Stimulated activated CD4-positive, alpha-beta T cell treated with anti-CD3 and anti-CD28 coated beads, Interleukin-12 subunit alpha, Interleukin-12 subunit beta, amount 100 ng/mL, for 48 hours (primary cell): ENCODE data around the gene TMCO2.

Experiments used
- DNase-seq, 3 donors: peaks; one replicate each; pipeline ENCODE4 v3.0.0-alpha.2; 2020; ENCODE audit warnings: low read depth in 2 of 3, low spot score in 1 of 3

TMCO2 gene

DNA sequence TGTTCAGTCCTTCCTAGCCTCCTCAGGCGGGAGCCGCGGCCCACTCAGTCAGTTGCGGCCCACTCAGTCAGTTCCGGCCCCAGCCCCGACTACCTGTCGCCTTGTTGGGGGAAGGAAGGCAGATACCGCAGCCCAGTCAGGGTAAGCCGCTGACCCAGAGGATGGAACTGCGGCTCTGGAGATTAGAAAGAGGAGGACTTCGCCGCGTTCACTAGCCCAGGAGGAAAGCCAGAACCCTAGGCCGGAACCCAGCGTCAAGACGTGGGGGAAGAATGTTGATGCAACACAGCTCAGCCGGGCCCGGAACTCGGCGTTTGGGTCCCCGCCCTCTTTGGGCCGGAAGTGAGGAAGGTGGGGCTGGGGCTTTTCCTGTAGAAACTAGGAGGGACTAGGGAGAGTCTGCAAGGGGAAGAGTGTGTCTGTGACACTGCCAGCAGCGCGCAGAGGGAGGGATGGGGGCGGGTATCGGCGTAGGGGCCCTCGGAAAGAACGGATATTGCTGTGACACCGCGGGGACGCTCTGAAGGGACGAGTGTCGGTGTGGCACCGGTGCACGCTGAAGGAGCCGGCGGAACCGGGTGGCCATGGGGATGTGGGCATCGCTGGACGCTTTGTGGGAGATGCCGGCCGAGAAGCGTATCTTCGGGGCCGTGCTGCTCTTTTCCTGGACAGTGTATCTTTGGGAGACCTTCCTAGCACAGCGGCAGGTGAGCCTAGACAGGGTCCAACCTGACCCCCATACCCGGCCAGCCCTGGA lies 10.1 kb downstream of the TMCO2 start, which contains the start of gene ZMPSTE24:
ZMPSTE24 (plus strand) TSS at position 549 of the 757 bp plus-strand sequence; CDS start at position 585, 36 bp downstream.
- DNase-seq = peak; percentile 93 to 97 (median 95)

DNA sequence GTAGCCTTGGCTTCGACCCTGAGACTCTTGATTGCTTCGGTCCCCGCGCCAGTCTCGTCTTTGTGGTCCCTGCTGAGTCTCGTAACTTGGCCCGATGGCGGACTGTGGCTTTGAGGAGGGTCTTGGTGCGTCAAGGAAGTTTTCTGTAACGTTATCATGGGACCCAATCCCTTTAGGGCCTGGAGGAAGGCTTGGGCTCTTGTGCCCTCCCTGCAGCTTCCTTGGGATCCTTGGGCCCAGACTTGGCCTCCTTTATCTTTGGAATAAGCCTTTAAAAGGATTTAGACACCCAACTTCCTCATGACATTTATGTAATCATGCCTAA lies 10.7 kb downstream of the TMCO2 start:
- no peak for DNase-seq

DNA sequence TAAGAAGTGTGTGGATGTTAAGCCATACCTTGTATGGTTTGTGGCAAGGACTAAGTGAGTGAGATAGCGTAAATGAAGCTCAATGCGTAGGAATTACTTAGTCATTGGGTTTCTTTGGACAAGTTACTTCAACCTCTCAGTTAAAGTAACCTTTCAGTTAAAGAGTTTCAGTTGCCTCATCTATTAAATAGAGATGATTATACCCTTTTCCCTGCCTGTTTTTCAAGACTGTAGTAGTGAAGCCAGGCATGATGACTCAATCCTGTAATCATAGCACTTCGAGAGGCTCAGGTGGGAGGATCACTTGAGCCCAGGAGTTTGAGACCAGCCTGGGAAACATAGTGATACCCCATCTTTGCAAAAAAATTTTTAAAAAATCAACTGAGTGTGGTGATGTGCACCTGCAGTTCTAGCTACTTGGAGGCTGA lies 16.6 kb downstream of the TMCO2 start:
- peak in 1 of 3 donors; percentile 22 for DNase-seq

DNA sequence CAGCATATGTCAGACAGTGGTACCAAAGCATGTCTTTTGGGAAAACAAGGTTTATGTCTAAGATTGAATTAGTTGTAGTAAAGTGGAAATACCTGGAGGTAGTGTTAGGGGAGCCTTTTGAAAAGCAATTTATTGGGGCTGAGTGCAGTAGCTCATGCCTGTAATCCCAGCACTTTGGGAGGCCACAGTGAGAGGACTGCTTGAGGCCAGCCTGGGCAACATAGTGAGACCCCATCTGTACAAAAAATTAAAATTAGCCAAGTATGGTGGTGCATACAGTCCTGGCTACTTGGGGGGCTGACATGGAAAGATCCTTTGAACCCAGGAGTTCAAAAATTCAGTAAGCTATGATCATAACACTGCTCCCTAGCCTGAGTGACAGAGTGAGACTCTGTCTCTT lies 17.6 kb downstream of the TMCO2 start:
- no peak for DNase-seq

DNA sequence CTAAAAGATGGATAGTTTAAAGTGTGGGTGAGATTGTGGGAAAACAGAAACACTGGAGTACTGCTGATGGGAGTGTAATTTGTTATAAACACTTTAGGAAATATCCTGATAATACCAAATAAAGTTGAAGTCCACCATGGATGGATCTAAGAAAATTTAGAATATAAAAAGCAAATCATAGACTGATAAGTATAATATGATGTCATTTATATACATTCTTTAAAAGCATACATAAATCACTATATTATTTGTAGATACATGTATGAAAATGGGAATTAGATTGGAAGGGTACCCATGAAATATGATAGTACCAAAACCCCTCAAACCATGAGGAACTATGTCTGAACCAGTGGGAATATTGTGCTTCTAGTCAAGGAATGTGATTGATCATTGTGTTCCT lies 18.2 kb downstream of the TMCO2 start:
- no peak for DNase-seq

DNA sequence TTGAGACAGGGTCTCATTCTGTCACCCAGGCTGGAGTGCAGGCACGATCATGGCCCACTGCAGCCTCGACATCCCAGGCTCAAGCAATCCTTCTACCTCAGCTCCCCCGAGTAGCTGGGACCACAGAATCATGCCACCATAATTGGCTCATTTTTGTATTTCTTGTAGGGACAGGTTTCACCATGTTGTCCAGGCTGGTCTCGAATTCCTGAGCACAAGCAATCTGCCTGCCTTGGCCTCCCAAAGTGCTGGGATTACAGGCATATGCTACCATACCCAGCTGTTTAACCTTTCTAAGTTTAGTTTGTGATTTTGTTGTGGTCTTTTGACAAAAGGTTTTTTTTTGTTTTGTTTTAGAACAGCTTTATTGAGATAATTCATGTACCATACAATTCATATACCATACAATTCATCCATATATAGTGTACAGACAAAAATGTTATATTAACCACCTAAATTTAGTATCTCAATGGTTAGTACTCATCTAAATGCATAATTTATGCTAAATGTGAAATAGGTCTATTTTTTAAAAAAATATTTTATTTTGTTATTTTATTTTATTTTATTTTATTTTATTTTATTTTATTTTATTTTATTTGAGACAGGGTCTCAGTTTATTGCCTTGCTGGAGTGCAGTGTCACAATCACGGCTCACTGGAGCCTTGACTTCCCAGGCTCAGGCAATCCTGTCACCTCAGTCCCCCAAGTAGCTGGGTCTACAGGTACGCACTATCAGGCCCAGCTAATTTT lies 19.2 kb downstream of the TMCO2 start:
- DNase-seq = no peak

DNA sequence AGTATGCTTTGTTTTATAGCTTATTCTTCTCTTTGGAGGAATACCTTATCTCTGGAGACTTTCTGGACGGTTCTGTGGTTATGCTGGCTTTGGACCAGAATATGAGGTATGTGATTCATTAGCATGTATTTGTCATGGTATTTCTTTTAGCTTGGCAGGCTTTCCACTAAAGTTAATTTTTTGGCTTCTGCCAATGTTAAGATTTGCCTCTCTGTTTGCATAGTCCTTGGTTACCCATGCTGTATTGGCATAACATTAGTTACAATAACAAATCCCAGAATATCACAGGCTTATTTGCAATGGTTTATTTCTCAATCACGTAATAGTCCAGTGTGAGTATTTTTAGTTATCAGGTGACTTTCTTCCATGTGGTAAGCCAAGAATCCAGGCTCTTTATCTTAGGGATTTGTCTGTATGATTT lies 20.0 kb downstream of the TMCO2 start:
- no peak for DNase-seq

DNA sequence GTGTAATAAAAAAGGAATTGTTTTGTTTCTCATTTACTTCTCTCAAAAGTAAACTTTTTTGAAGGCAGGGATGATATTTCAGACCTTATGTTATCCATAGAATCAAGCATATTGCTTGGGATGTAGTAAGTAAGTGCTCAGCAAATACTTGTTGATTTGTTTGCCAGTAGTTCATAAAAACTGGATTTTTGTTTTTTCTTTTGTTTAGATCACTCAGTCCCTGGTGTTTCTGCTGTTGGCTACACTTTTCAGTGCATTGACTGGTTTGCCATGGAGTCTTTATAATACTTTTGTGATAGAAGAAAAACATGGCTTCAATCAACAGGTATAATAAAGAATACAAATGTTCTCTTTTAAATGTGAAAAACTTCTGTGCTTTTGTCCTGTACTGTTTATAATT lies 20.5 kb downstream of the TMCO2 start:
- no peak for DNase-seq

DNA sequence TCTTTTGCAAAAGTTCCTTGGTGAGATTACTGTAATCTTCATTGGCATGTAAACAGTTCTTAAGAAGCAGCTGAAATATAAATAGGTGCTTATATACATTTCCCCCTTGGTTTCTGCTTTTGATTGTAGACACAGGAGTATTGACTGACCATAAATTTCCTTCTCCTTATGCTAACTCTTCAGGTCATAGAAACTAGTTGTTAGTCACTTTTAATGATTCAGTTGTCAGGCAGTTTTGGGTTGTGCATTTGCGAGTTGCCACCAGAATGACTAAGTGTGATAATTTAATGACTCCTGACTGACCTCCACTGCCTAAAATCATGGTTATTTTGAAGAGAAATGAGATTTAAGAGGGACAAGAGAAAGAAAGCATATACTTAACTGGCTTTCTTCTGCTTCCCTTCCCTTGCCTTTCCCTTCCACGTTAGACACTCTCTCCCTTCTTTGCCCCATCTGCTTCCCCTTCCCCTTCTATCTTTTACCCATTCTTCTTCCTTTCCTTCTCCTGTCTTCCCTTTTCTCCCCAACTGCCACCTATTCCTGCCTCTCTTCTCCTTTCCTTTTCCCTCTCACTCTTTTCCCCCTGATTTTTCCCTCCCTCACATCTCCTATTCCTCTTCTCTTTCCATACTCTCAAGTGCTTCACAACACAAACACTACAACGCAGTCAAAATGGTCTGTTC lies 22.6 kb downstream of the TMCO2 start:
- peak in 1 of 3 donors; percentile 12 for DNase-seq

DNA sequence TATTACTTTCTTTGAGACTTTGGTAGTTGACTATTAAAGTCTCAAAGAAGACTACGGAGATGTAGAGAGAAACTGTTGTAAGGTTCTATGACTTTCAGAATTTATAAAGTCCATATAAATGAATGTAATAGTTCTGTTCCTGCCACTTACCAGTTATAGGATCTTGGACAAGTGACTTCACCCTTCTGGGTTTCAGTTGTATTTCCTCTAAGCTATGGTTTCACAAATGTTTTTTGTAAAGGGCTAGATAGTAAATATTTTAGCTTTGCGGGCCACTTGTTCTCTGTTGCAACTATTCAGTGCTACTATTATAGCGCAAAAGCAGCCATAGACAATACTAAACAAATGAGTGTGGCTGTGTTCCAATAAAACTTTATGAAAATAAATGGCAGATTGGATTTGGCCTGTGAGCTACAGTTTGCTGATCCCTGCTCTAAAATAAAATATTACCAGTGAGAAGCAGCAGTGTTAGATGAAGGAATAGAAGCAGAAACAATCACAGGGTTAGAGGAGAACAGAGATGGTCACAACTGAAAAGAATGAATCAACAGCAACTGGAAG lies 25.0 kb downstream of the TMCO2 start:
- no peak for DNase-seq

DNA sequence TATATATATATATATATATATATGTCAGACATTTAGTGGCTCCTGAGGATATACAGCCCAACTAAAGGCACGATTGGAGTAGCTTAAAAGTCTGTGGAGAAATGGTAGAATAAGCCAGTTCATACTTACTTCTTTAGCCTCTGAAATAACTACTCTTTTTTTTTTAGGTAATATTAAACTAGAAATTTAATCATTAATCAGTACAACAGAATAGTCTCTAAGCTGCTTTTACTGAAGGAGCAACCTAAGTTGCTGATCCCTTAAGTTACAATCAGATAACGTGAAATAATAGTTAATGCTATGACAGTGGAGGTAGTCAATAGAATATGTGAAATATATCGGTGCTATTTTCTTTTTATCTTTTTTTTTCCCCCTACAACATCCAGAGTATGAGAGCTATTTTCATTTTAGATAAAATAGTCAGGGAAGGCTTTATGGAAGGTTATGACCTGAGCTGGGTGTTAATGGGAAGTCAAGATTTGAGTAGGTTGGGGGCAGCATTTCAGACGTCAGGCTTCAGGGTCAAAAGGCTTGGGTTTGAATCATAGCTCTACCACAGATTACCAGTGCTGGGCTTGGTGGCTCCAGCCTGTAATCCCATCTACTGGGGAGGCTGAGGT lies 25.9 kb downstream of the TMCO2 start:
- DNase-seq = no peak

DNA sequence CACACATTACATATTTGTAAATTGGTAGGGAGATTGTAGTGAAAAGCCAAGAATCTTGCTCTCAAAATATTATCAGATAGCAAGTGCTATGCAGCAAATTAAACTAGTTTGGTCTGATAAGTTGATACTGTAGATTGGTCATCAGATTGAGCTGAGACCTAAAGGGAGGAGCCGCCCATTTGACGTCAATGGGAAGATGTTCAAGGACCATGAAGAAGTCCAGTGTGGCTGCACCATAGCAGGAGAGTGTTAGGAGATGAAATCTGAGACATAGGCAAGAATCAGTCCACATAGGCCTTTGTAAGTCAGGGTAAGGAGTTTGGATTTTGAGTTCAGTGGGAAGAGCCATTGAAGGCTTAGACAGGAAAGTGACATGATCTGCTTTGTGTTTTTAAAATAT lies 26.6 kb downstream of the TMCO2 start:
- no peak for DNase-seq

DNA sequence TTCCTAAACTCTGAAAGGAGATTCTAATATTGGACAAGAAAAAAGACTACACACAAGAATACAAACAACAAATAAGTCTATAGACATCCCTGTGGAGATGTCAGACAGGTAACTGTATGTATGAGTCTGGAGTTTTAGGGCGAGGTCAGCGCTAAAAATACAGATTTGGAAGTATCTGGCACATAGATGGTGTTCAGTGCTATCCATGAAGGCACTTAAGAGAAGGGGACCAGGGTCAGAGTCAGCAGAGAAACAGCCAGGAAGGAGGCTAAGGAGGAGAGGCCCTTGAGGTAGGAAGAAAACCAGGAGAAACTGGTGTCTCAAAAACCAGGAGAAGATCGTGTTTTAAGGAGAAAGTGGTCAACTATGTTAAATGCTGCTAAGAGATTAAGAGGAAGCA lies 28.4 kb downstream of the TMCO2 start:
- no peak for DNase-seq

DNA sequence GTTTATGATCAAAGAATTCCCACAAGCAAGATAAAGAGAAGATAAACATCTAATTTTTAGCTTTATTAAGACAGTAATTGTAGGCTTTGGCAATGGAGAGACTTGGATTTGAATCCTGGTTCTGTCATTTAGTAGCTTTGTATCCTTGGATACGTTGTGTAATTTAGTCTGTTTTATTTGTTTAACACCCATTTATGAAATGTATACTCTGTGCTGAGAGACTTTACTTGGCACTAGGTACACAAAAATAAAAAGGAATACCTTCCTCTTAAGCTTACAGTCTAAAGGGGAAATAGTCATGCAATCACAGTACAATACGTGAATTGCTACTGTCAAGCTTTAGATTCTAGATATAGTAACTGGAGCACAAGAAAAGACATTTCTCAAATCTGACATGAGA lies 34.1 kb downstream of the TMCO2 start:
- no peak for DNase-seq

DNA sequence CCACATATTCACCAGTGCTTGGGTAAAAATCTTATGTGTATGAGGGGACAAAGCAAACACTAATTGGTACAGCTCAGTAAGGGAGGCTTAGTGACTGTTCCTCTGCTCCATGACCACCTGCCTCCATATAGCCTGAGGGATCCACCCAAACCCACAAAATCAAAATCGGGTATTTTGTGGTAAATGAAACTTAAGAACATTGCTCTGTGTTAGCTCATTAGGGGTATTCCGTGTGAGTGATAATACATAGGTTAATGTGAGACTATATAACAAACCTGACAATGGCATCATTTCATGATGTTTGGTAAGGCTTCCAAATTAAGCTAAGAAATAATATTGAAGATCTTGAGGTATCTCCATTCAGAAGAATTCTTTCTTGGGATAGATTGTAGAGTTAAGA lies 43.6 kb downstream of the TMCO2 start:
- no peak for DNase-seq

DNA sequence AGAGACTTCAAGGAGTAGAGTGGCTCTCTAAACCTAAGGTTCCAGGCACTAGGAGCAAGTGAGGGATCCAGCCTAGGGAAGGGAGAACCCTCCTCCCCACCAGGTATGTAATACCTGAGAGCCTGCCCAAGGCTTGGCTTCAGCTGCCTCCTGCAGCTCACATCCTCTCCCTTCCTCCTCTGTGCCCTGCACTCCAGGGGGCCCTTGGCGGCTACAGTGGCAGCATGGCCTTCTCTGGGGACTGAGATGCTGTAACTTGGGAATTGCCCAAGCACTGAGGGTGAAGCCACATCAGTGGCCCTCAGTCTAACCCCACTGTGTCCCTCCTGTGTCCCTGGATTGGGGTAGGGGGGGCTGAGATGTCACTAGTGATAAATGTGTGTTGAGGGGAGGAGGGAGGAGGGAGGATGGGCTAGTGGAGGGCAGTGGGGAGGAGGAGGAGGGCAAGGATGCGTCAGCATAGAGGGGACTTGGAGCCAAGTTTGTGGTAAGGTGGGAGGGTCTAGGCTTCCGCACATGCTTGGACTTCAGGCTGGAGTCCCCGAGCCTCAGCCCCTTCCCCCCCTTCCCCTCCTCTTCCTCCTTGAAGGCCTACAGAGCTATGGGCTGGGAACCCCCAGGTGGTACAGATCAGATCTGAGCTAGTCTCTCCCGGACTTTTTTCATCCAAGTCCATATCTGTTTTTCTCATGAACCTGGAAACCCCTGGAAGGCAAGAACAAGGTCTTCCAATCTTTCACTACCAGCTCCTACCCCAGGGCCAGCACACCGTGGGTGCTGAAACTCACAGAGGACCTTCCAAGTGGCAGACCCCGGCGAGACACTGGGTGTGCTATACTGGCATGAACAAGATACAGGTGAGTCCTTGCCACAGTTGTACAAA lies 51.9 kb downstream of the TMCO2 start:
- DNase-seq = no peak

DNA sequence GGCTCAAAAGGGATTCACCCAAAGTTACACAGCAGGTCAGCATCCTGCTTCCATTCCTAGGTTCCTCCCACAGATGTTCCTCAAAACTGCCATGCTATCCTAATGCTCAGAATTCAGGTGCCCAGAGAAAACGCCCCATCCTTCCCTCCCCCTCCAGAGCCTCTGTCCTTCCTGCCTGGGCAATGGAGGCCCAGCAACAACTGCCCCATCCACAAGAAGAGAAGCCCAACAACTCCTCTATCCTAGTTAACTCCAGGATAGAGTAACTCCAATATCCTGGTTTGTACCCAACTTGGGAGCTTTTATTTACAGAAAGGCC lies 52.5 kb downstream of the TMCO2 start:
- DNase-seq = no peak

DNA sequence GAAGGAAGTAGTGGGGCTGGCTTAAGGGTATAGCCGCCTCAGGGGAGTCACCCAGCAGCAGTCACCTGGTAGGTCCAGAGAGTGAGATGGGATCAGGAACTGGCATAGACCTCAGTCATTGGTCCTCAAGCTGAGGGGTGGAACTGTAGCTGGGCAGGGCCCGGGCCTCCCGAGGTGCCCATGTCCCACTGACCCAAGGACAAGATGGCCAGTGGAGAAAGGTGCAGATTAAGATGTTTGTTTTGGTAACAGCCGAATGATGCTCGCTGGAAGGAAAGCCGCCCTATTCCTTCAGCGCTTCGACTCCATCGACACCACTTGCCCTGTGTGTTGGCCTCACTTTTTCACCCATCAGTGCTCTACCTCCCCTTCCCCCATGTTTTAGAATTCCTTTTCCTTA lies 52.9 kb downstream of the TMCO2 start:
- no peak for DNase-seq

DNA sequence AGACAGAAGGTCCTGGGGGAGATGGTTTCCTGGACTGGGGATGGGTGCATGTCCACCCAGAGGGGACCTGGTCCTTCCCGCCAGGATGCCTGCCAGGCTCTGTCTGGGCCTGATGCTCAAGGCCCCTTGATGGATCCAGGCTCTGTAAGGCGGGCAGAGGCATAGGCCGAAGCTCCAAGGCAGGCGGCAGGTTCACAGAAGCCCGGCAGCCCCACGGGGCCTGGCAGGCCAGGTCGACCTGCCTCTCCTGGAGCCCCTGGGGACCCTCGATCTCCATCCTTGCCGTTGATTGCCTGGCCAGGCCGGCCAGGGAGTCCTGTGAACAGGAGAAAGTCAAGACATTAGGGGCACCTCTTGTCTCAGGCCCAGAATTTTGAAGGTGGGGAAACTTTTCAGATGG lies 53.3 kb downstream of the TMCO2 start:
- no peak for DNase-seq
